Measurements from ENCODE around the gene GMDS. TPM values are rescaled to one million over a fixed set of nuclear protein-coding genes. Genes with fewer than 3 reads are reported as not detected.
A peak's percentile ranks its signal among the peaks of the same experiment; 100 is the strongest.

Gene GMDS
- total and polyA plus RNA-seq, 2 donors (not counting 1 experiment from before 2014, with no cell fraction given) = 12.7 to 34.5 TPM

DNA sequence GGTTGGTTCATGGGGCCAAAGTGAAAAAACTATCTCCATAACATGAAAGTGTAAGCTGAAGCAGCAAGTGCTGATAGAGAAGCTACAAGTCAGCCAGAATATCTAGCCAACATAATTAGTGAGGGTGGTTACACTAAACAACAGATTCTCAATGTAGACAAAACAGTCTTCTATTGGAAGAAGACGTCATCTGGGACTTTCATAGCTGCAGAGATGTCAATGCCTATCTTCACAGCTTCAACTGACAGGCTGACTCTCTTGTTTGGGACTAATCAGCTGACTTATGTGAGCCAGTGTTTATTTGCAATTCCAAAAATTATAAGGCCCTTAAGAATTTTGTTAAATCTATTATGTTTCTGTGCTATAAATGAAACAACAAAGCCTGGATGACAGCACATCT, 63.2 kb downstream of the GMDS start:
- no peak overlapping the region for H2AFZ ChIP-seq (ENCODE audit: low read length)
- H3K4me3 ChIP-seq (replicated peaks in 1 of 4; ENCODE audit: control extremely low read depth in 1 of 4, insufficient read depth in 1 of 4, low read depth in 3 of 4, low read length in 4 of 4) = no peak overlapping the region
- no peaks in the 10 kb centered on the region for H3K4me1 ChIP-seq (ENCODE audit: control insufficient read depth, extremely low read depth, insufficient read depth, low read length)
- H3K4me2 ChIP-seq (ENCODE audit: extremely low read depth, insufficient read depth, low read length) = no peak overlapping the region
- no peaks in the 10 kb centered on the region for H3K79me2 ChIP-seq (ENCODE audit: control insufficient read depth, insufficient read depth, low read length)
- no peak overlapping the region for H3K27ac ChIP-seq (ENCODE audit: insufficient read depth, low read length)
- H3K27me3 ChIP-seq (ENCODE audit: control insufficient read depth, insufficient read depth, low read length) = no peaks in the 10 kb centered on the region
- DNase-seq (ENCODE audit: low read depth in 2 of 2) = no peak
- no peaks in the 10 kb centered on the region for H4K20me1 ChIP-seq (ENCODE audit: control insufficient read depth, extremely low read depth, insufficient read depth, low read length)
- H3K9me3 ChIP-seq (ENCODE audit: control insufficient read depth, insufficient read depth, low read depth, low read length) = no peaks in the 10 kb centered on the region
- H3K36me3 ChIP-seq (ENCODE audit: control insufficient read depth, insufficient read depth, low read length) = no peaks in the 10 kb centered on the region
- no peak for TF ChIP-seq EZH2 (IDR thresholded peaks at IDR 0.05; ENCODE audit: low read length, missing control alignments)
- TF ChIP-seq, protein P1, sequence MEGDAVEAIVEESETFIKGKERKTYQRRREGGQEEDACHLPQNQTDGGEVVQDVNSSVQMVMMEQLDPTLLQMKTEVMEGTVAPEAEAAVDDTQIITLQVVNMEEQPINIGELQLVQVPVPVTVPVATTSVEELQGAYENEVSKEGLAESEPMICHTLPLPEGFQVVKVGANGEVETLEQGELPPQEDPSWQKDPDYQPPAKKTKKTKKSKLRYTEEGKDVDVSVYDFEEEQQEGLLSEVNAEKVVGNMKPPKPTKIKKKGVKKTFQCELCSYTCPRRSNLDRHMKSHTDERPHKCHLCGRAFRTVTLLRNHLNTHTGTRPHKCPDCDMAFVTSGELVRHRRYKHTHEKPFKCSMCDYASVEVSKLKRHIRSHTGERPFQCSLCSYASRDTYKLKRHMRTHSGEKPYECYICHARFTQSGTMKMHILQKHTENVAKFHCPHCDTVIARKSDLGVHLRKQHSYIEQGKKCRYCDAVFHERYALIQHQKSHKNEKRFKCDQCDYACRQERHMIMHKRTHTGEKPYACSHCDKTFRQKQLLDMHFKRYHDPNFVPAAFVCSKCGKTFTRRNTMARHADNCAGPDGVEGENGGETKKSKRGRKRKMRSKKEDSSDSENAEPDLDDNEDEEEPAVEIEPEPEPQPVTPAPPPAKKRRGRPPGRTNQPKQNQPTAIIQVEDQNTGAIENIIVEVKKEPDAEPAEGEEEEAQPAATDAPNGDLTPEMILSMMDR (conservative IDR thresholded peaks at IDR 0.05 in 1 of 2, IDR thresholded peaks at IDR 0.05 in 1 of 2; ENCODE audit: low read depth in 1 of 2, low read length in 2 of 2) = no peak
- no peak overlapping the region for H3K9ac ChIP-seq (ENCODE audit: insufficient read depth, low read length)

DNA sequence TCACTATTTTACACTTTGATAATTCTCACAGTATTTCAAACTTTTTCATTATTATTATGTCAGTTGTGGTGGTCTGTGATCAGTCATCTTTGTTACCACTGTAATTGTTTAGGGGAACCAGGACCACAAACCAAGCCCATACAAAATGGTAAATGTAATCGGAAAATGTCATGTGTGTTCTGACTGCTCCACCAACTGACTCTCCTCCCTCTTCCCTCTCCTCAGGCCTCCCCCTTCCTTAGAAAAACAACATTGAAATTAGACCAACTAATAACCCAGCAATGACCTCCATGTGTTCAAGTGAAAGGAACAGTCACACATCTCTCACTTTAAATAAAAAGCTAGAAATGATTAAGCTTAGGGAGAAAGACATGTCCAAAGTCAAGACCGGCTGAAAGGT, 63.8 kb downstream of the GMDS start:
- Histone ChIP-seq H3K27me3 (ENCODE audit: control insufficient read depth, insufficient read depth, low read length) (no peaks in the 10 kb centered on the region), H2AFZ (ENCODE audit: low read length) (no peak overlapping the region), H3K4me2 (ENCODE audit: extremely low read depth, insufficient read depth, low read length) (no peak overlapping the region), H3K36me3 (ENCODE audit: control insufficient read depth, insufficient read depth, low read length) (no peaks in the 10 kb centered on the region), H3K9me3 (ENCODE audit: control insufficient read depth, insufficient read depth, low read depth, low read length) (no peaks in the 10 kb centered on the region), H3K79me2 (ENCODE audit: control insufficient read depth, insufficient read depth, low read length) (no peaks in the 10 kb centered on the region), H4K20me1 (ENCODE audit: control insufficient read depth, extremely low read depth, insufficient read depth, low read length) (no peaks in the 10 kb centered on the region), H3K4me3 (replicated peaks in 1 of 4; ENCODE audit: control extremely low read depth in 1 of 4, insufficient read depth in 1 of 4, low read depth in 3 of 4, low read length in 4 of 4) (no peak overlapping the region), H3K9ac (ENCODE audit: insufficient read depth, low read length) (no peak overlapping the region), H3K27ac (ENCODE audit: insufficient read depth, low read length) (no peak overlapping the region), H3K4me1 (ENCODE audit: control insufficient read depth, extremely low read depth, insufficient read depth, low read length) (no peaks in the 10 kb centered on the region)
- DNase-seq (ENCODE audit: low read depth in 2 of 2) = no peak
- TF ChIP-seq EZH2 (IDR thresholded peaks at IDR 0.05; ENCODE audit: low read length, missing control alignments) = no peak
- TF ChIP-seq, protein P1 (conservative IDR thresholded peaks at IDR 0.05 in 1 of 2, IDR thresholded peaks at IDR 0.05 in 1 of 2; ENCODE audit: low read depth in 1 of 2, low read length in 2 of 2) = no peak

DNA sequence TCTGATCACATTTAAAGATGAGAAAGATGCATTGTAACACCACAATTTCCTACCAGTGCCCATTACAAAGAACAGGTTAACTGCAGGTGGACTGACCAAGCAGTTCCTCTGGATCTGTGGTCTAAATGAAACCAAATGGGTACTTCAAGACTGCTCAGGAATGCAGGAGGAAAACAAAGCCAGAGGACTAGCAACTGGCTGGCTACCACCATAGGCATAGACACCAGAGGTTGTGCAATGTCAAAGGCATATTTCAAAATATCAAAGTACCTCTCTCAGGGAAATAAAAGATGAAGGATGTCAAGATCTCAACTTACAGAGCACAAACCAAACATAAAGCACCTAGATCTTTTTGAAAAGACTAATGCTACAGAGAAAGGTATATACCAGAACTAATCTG, 65.5 kb downstream of the GMDS start:
- H3K27ac ChIP-seq (ENCODE audit: insufficient read depth, low read length) = no peak overlapping the region
- H3K9ac ChIP-seq (ENCODE audit: insufficient read depth, low read length) = no peak overlapping the region
- TF ChIP-seq EZH2 (IDR thresholded peaks at IDR 0.05; ENCODE audit: low read length, missing control alignments) = no peak
- TF ChIP-seq, protein P1 (conservative IDR thresholded peaks at IDR 0.05 in 1 of 2, IDR thresholded peaks at IDR 0.05 in 1 of 2; ENCODE audit: low read depth in 1 of 2, low read length in 2 of 2) = no peak
- peak in 1 of 2 donors; percentile 47 for DNase-seq (ENCODE audit: low read depth in 2 of 2)
- no peaks in the 10 kb centered on the region for H4K20me1 ChIP-seq (ENCODE audit: control insufficient read depth, extremely low read depth, insufficient read depth, low read length)
- no peaks in the 10 kb centered on the region for H3K27me3 ChIP-seq (ENCODE audit: control insufficient read depth, insufficient read depth, low read length)
- H3K36me3 ChIP-seq (ENCODE audit: control insufficient read depth, insufficient read depth, low read length) = no peaks in the 10 kb centered on the region
- H3K4me1 ChIP-seq (ENCODE audit: control insufficient read depth, extremely low read depth, insufficient read depth, low read length) = no peaks in the 10 kb centered on the region
- H3K4me2 ChIP-seq (ENCODE audit: extremely low read depth, insufficient read depth, low read length) = no peak overlapping the region
- no peaks in the 10 kb centered on the region for H3K9me3 ChIP-seq (ENCODE audit: control insufficient read depth, insufficient read depth, low read depth, low read length)
- H2AFZ ChIP-seq (ENCODE audit: low read length) = no peak overlapping the region
- H3K79me2 ChIP-seq (ENCODE audit: control insufficient read depth, insufficient read depth, low read length) = no peaks in the 10 kb centered on the region
- H3K4me3 ChIP-seq (replicated peaks in 1 of 4; ENCODE audit: control extremely low read depth in 1 of 4, insufficient read depth in 1 of 4, low read depth in 3 of 4, low read length in 4 of 4) = no peak overlapping the region

All from fibroblast of lung (primary cell).